Neural crest cell (in vitro differentiated cells): ENCODE results near the gene NCAPG2. TPM values are rescaled to one million over a fixed set of nuclear protein-coding genes. Genes with fewer than 3 reads are reported as not detected.
A peak's percentile ranks its signal among the peaks of the same experiment; 100 is the strongest.
"Not testable (repeated sequence)": the region's sequence is repeated elsewhere in the genome, so short reads cannot be mapped to it uniquely, and the experiment has no call there.

Source experiments
- DNase-seq: peaks from one replicate; pipeline ENCODE4 v3.0.0; 2021; ENCODE audit warnings: low read depth, mixed read lengths, low spot score
- H3K27ac Mint-ChIP-seq: one replicate; pipeline ENCODE4 v1.8.0; 2021; ENCODE audit warnings: mild to moderate bottlenecking, mixed read lengths; ENCODE audit not compliant: unreplicated experiment
- H3K27me3 Mint-ChIP-seq: 2 replicates; pipeline ENCODE4 v1.8.0; 2021; ENCODE audit warnings: low read depth, mild to moderate bottlenecking, mixed read lengths
- H3K36me3 Mint-ChIP-seq: 2 replicates; pipeline ENCODE4 v1.8.0; 2021; ENCODE audit warnings: low read depth, mild to moderate bottlenecking, mixed read lengths
- H3K4me1 Mint-ChIP-seq: 2 replicates; pipeline ENCODE4 v1.8.0; 2021; ENCODE audit warnings: mixed read lengths
- H3K4me3 Mint-ChIP-seq: one replicate; pipeline ENCODE4 v1.8.0; 2021; ENCODE audit warnings: mild to moderate bottlenecking, mixed read lengths
- H3K9me3 Mint-ChIP-seq: 2 replicates; pipeline ENCODE4 v1.8.0; 2021; ENCODE audit warnings: mixed read lengths
- CTCF ChIP-seq: fragments of 200-600 bp; sonication (generic); conservative IDR thresholded peaks from 2 replicates; pipeline ENCODE4 v1.5.0; 2021; ENCODE audit warnings: antibody characterized with exemption, mild to moderate bottlenecking
- total RNA-seq: library from RNA; stranded (reverse); gene quantifications from 2 replicates; pipeline ENCODE4 v1.2.1, GENCODE V29; 2021

Gene NCAPG2
- total RNA-seq, 1 donor from 2014 or later = 84.9 TPM

GRCh38 chr7:158706273-158706704, 1.7 kb upstream of the NCAPG2 start:
- no peak for DNase-seq
- H3K9me3 Mint-ChIP-seq = peaks cover 2% of the 10 kb centered on the region
- H3K4me1 Mint-ChIP-seq = peaks cover 35% of the 10 kb centered on the region
- peaks cover 2% of the 10 kb centered on the region for H3K36me3 Mint-ChIP-seq
- no peaks in the 10 kb centered on the region for H3K27me3 Mint-ChIP-seq
- no peak for TF ChIP-seq CTCF
- peak overlapping the region; percentile 87 for H3K4me3 Mint-ChIP-seq
- H3K27ac Mint-ChIP-seq = no peak overlapping the region

GRCh38 chr7:158705234-158705850, 738 bp upstream of the NCAPG2 start:
- no peak for TF ChIP-seq CTCF
- Mint-ChIP-seq H3K27me3 (no peaks in the 10 kb centered on the region), H3K36me3 (peaks cover 6% of the 10 kb centered on the region), H3K27ac (peak overlapping the region; percentile 22), H3K4me3 (peak overlapping the region; percentile 92), H3K9me3 (no peaks in the 10 kb centered on the region), H3K4me1 (peaks cover 40% of the 10 kb centered on the region)
- no peak for DNase-seq

GRCh38 chr7:158703679-158704523, 703 bp downstream of the NCAPG2 start:
- not testable (repeated sequence) for H3K27me3 Mint-ChIP-seq, H3K36me3 Mint-ChIP-seq, H3K9me3 Mint-ChIP-seq, DNase-seq
- Mint-ChIP-seq H3K4me3 (peak overlapping the region; percentile 92), H3K27ac (peak overlapping the region; percentile 95), H3K4me1 (peaks cover 40% of the 10 kb centered on the region)

GRCh38 chr7:158702944-158703343, 1.7 kb downstream of the NCAPG2 start:
- H3K4me1 Mint-ChIP-seq = peaks cover 40% of the 10 kb centered on the region
- TF ChIP-seq CTCF = no peak
- peaks cover 2% of the 10 kb centered on the region for H3K9me3 Mint-ChIP-seq
- peak overlapping the region; percentile 85 for H3K4me3 Mint-ChIP-seq
- peaks cover 14% of the 10 kb centered on the region for H3K36me3 Mint-ChIP-seq
- no peak overlapping the region for H3K27ac Mint-ChIP-seq
- DNase-seq = no peak
- H3K27me3 Mint-ChIP-seq = no peaks in the 10 kb centered on the region

- H3K27ac Mint-ChIP-seq = no peak overlapping the region
- H3K36me3 Mint-ChIP-seq = peaks cover 17% of the 10 kb centered on the region
- H3K9me3 Mint-ChIP-seq = peaks cover 2% of the 10 kb centered on the region
- no peak for TF ChIP-seq CTCF
- H3K27me3 Mint-ChIP-seq = no peaks in the 10 kb centered on the region
- H3K4me1 Mint-ChIP-seq = peaks cover 40% of the 10 kb centered on the region
- no peak for DNase-seq
- peak overlapping the region; percentile 85 for H3K4me3 Mint-ChIP-seq
Observed at GRCh38 chr7:158702196-158702595, 2.4 kb downstream of the NCAPG2 start.

GRCh38 chr7:158700008-158700407, 4.6 kb downstream of the NCAPG2 start:
- no peak overlapping the region for H3K4me3 Mint-ChIP-seq

More at GRCh38 chr7:158700008-158700407, 4.6 kb downstream of the NCAPG2 start:
- H3K4me1 Mint-ChIP-seq = peaks cover 34% of the 10 kb centered on the region
- H3K27ac Mint-ChIP-seq = no peak overlapping the region
- no peaks in the 10 kb centered on the region for H3K27me3 Mint-ChIP-seq
- peaks cover 2% of the 10 kb centered on the region for H3K9me3 Mint-ChIP-seq
- no peak for TF ChIP-seq CTCF
- no peak for DNase-seq
- H3K36me3 Mint-ChIP-seq = peaks cover 21% of the 10 kb centered on the region
